ENCODE results near the gene SLC8A1. TPM values are rescaled to one million over a fixed set of nuclear protein-coding genes. Genes with fewer than 3 reads are reported as not detected.

Gene SLC8A1
- total RNA-seq, 1 experiment from 2014 or later, result 1.6 TPM

DNA sequence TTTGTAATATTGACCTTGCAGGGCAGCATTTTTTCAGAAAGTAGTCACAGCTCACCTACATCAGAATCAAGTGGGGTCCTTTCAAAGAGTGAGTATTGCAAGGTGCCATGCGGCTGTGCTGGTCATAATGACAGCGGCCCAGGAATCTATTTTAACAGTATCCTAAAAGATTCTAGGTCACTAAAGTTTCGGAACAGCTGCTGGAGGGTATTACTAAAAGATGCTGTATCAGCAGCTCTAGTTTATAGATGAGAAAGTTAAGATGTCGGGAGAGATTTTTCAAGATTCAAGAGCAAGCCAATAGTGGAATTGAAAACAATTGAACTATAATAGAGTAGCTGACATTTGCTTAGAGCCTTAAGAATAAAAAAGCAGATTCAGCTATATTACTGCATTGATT lies 336.0 kb downstream of the SLC8A1 start:
- ChIA-PET POLR2A (no interaction called here), CTCF (interaction anchor here (0.6 kb wide), 1 partner anchor 23 kb away, joined by 3 read pairs; no protein-coding TSS in a partner anchor)
- intact Hi-C loops (cut with micrococcal nuclease), result no loop called here
- no peak for DNase-seq (ENCODE audit: unreplicated experiment)
- Mint-ChIP-seq H3K36me3 (ENCODE audit: insufficient read depth, unreplicated experiment) (no peaks in the 10 kb centered on the region), H3K27me3 (ENCODE audit: insufficient read depth, unreplicated experiment) (no peaks in the 10 kb centered on the region), H3K9me3 (ENCODE audit: unreplicated experiment) (no peaks in the 10 kb centered on the region), H3K4me3 (ENCODE audit: unreplicated experiment) (no peak overlapping the region), H3K4me1 (ENCODE audit: insufficient read depth, unreplicated experiment) (no peaks in the 10 kb centered on the region), H3K27ac (ENCODE audit: low read depth, unreplicated experiment) (no peak overlapping the region)
- TF ChIP-seq, protein P1, sequence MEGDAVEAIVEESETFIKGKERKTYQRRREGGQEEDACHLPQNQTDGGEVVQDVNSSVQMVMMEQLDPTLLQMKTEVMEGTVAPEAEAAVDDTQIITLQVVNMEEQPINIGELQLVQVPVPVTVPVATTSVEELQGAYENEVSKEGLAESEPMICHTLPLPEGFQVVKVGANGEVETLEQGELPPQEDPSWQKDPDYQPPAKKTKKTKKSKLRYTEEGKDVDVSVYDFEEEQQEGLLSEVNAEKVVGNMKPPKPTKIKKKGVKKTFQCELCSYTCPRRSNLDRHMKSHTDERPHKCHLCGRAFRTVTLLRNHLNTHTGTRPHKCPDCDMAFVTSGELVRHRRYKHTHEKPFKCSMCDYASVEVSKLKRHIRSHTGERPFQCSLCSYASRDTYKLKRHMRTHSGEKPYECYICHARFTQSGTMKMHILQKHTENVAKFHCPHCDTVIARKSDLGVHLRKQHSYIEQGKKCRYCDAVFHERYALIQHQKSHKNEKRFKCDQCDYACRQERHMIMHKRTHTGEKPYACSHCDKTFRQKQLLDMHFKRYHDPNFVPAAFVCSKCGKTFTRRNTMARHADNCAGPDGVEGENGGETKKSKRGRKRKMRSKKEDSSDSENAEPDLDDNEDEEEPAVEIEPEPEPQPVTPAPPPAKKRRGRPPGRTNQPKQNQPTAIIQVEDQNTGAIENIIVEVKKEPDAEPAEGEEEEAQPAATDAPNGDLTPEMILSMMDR (IDR thresholded peaks at IDR 0.05; ENCODE audit: unreplicated experiment), result no peak
- BruUV-seq (replicated peaks), result no TSS peak

DNA sequence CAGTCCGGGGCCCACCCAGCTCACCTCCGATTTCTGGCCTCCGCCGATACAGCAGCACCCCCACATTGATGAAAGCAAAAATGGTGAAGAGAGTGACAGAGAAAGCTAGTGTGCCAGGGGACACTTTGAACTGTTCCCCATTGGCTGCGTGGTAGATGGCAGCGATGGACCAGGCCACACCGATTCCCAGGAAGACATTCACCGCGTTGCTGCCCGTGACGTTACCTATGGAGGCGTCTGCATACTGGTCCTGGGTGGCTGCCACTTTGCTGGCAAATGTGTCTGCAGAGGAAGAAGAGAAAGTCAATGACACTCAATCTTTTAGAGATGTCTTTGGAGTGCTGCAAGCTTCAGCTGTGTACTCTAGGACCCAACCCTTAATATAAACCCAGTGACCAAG lies 336.5 kb downstream of the SLC8A1 start:
- H3K36me3 Mint-ChIP-seq (ENCODE audit: insufficient read depth, unreplicated experiment), result no peaks in the 10 kb centered on the region
- TF ChIP-seq, protein P1 (IDR thresholded peaks at IDR 0.05; ENCODE audit: unreplicated experiment), result no peak
- ChIA-PET POLR2A (no interaction called here), CTCF (interaction anchor here (0.6 kb wide), 1 partner anchor 23 kb away, joined by 3 read pairs; no protein-coding TSS in a partner anchor)
- BruUV-seq (replicated peaks), result no TSS peak
- H3K4me3 Mint-ChIP-seq (ENCODE audit: unreplicated experiment), result no peak overlapping the region
- H3K27ac Mint-ChIP-seq (ENCODE audit: low read depth, unreplicated experiment), result no peak overlapping the region
- intact Hi-C loops (cut with micrococcal nuclease), result no loop called here
- H3K9me3 Mint-ChIP-seq (ENCODE audit: unreplicated experiment), result no peaks in the 10 kb centered on the region
- no peak for DNase-seq (ENCODE audit: unreplicated experiment)
- H3K4me1 Mint-ChIP-seq (ENCODE audit: insufficient read depth, unreplicated experiment), result no peaks in the 10 kb centered on the region
- no peaks in the 10 kb centered on the region for H3K27me3 Mint-ChIP-seq (ENCODE audit: insufficient read depth, unreplicated experiment)

DNA sequence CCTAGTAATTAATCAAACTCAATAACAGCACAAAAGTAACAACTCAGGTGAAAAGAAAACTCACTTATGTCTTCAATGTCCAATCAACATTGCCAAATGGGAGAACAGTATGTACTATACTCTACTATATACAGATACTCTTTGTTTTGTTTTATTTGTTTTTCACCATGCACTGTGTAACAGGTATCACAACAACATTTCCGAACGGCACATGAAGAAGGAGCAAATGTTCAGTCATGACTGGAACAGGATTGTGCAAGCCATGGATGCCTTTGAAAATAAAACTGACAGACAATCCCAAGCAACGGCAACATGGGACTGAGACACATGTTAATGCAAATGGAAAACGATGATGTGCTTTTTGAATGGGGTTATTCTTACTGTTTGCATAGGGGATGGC lies 337.9 kb downstream of the SLC8A1 start:
- no TSS peak for BruUV-seq (replicated peaks)
- H3K4me1 Mint-ChIP-seq (ENCODE audit: insufficient read depth, unreplicated experiment), result no peaks in the 10 kb centered on the region
- TF ChIP-seq, protein P1 (IDR thresholded peaks at IDR 0.05; ENCODE audit: unreplicated experiment), result no peak
- H3K27ac Mint-ChIP-seq (ENCODE audit: low read depth, unreplicated experiment), result no peak overlapping the region
- no peak for DNase-seq (ENCODE audit: unreplicated experiment)
- no peaks in the 10 kb centered on the region for H3K36me3 Mint-ChIP-seq (ENCODE audit: insufficient read depth, unreplicated experiment)
- CTCF ChIA-PET, result interaction anchor here (1.0 kb wide), 1 partner anchor 9 kb away, joined by 4 read pairs; no protein-coding TSS in a partner anchor
- intact Hi-C loops (cut with micrococcal nuclease), result no loop called here
- H3K27me3 Mint-ChIP-seq (ENCODE audit: insufficient read depth, unreplicated experiment), result no peaks in the 10 kb centered on the region
- POLR2A ChIA-PET, result no interaction called here
- H3K9me3 Mint-ChIP-seq (ENCODE audit: unreplicated experiment), result no peaks in the 10 kb centered on the region
- no peak overlapping the region for H3K4me3 Mint-ChIP-seq (ENCODE audit: unreplicated experiment)

DNA sequence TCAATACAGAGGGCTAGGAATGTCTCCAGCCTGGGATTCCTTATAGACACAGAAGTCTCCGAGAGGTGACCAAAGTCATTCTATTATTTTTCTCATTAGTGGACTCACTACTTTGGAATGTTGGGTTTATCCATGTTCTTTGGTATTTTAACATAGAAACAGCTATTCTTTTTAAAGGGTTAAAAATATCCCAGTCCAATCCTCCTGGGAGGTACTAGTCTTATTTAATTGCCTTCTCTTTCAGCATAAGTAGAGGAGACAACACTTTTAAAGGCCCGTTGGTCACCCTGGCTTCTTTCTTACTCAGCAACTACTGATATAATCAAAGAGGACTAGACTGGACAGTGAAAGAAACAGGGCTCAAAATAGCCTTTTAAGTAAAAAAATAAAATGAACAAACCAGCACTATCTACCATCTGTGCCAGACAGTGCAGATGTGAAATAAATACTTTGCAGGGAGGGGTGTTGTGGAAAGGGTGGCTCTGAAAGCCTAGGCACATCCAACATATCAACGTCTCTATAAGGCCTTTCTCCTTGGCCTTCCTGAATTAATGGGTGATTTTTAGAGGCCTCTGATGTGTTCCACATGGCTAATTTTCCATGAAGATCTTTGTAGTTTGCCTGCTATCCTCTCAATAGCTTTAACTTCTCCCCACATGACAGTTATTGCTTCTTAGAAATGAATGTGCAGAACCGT lies 338.5 kb downstream of the SLC8A1 start:
- ChIA-PET CTCF (interaction anchor here (1.0 kb wide), 1 partner anchor 10 kb away, joined by 4 read pairs; no protein-coding TSS in a partner anchor), POLR2A (no interaction called here)
- intact Hi-C loops (cut with micrococcal nuclease), result no loop called here
- Mint-ChIP-seq H3K4me1 (ENCODE audit: insufficient read depth, unreplicated experiment) (no peaks in the 10 kb centered on the region), H3K9me3 (ENCODE audit: unreplicated experiment) (no peaks in the 10 kb centered on the region), H3K4me3 (ENCODE audit: unreplicated experiment) (no peak overlapping the region), H3K27ac (ENCODE audit: low read depth, unreplicated experiment) (no peak overlapping the region), H3K27me3 (ENCODE audit: insufficient read depth, unreplicated experiment) (no peaks in the 10 kb centered on the region), H3K36me3 (ENCODE audit: insufficient read depth, unreplicated experiment) (no peaks in the 10 kb centered on the region)
- no peak for DNase-seq (ENCODE audit: unreplicated experiment)
- BruUV-seq (replicated peaks), result no TSS peak
- TF ChIP-seq, protein P1 (IDR thresholded peaks at IDR 0.05; ENCODE audit: unreplicated experiment), result no peak
